Left renal pelvis (tissue), 4 donors: ENCODE measurements around the gene EFCAB8. TPM values are rescaled to one million over a fixed set of nuclear protein-coding genes. Genes with fewer than 3 reads are reported as not detected.

ENCODE experiments used
- DNase-seq, 4 donors: peaks; one replicate each; pipeline ENCODE4 v3.0.0-alpha.2; 2013; ENCODE audit warnings: low read depth in 4 of 4, low spot score in 3 of 4
- polyA plus RNA-seq, 4 donors: library from polyadenylated mRNA; unstranded; fragments of 120-200 nt; gene quantifications; one replicate each; pipeline ENCODE4 v1.2.1, GENCODE V29; 2013; ENCODE audit not compliant: insufficient read length in 4 of 4

The EFCAB8 gene
- polyA plus RNA-seq, 4 donors: 0.20 to 0.29 (median 0.20) TPM; not detected in 1

DNA sequence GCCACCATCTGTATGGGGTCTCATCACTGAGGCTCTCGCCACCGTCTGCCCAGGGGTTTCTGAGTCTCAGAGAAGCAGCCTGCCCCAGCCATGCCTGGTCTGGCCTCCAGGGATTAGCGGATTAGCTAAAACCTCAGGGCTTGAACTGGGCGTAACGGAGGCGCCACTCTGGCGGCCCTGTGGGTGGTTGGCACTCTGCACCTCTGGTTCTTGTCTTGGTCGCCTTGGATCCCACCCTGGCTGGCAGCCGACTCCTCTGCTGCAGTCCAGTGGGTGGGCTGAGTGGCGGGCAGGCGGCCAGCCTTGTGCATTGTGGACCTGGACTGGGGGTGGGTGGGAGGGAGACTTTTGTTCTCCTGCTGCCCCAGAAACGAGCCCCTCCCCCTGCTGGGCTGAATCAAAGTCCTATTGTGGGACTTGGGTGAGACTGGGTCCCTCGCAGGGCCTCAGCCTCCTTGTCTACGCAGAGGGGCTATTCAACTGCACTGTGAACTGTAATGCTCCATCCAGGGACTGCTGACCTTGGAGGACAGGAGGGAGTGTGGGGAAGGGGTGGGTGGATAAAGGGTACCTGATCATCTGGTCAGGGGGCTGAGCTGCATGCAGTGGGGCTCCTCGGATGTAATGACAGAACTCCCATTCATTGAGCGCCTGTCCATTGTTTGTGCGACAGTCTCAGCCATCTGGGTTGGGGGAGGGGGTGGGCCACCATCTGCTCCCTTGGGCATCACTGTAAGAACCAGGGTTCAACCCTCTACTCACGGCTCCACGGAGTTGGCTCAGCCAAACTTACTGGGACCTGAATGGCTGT, 121.6 kb downstream of the EFCAB8 start:
- DNase-seq: no peak

DNA sequence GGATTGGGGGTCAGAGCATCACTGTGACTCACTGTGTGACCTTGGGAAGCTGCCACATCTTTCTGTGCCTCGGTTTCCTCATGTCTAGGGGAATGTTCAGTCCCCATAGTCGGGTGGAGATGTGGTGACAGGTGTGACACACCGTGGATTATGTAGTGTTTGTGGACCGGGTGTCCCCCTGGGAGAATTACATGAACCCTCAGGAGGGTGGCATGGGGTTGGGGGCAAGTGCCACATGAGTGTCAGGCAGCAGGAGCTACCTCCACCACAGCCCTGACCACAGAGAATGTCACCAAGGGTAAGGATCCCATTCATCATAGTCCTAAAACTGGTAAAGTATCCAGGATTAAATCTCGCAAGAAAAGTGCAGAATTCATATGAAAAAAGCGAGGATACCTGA, 122.3 kb downstream of the EFCAB8 start:
- no peak for DNase-seq

DNA sequence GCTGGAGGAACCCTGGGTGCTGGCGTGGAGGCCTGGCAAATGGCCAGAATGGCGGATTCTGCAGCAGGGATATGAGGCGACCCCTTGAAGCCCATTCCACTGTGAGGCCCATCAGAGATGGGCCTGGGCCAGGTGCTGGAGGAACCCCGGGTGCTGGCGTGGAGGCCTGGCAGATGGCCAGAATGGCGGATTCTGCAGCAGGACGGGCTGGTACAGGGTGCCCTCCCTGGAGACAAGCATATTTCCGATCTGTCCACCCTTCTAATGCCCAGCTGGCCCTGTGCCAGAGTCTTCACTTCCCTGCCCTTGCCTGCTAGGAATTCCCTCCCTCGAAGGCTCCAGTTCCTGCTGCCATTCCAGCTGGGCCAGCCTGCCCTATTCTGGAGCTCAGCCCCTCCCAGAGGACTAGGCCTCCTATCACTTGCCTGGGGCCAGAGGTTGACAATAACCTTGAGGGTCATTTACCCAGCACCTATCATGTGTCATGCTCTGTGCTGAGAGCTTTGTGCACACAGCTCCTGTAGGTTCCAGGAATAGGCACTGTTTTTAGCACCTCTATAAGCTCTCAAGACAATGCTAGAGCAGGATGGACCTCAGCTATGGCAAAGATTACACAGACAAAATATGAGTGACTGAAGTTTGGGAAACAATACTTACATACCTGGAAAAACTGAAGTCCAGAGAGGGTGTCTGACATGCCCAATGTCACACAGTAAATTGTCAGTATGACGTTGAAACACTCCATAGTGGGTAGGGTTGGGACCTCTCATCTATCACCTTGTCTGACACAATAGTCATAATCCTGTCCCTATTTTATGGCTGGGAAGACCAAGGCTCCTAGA, 124.1 kb downstream of the EFCAB8 start:
- DNase-seq: peak in 2 of 4 donors; percentile 14 to 17

DNA sequence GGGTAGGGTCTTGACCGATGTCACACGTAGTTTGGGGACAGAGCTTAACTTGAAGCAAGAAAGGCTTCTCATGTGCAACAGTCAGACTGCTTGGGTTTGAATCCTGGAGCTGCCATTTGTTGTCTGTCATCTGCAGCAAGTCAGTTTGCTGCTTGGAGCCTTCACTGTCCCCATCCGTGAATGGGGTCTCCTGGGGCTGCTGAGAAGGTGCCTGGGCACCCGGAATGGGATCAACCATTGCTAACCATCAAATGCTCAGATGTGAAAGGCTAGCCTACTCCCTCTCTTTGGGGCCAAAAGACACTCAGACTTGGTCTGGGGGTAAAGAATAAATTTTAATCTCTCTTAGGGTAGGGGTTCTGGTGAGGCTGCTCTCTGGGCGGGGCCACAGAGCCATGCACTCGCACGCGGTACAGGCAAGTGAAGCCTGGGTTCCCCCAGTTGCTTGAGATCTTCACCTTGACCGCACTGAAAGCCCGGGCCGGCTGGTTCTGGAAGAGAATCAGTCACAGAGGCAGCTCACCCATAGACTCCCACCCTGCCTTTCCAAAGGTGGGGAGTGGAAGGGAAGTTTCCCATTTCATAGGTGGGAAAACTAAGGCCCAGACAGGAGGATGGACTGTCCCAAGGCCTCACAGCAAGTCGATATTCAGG, 124.9 kb downstream of the EFCAB8 start:
- DNase-seq: no peak

DNA sequence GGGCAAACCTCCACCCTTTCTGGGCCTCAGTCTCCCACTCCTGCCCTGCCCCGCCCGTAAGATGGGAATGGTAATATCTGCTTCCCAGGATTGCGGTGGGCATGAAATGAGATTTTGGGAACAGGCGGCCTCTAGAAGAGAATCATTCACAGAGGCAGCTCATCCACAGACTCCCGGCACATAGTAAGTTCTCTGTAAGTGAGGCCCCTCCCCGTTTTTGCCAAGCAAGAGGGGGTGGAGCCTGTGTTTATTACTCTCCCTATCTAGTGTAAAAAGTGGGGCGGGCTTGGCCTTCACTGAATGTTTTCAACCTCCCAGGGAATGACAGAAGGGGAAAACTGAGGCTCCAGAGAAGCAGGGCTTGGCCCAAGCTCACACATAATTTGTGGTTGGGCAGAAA, 125.5 kb downstream of the EFCAB8 start:
- DNase-seq: no peak

DNA sequence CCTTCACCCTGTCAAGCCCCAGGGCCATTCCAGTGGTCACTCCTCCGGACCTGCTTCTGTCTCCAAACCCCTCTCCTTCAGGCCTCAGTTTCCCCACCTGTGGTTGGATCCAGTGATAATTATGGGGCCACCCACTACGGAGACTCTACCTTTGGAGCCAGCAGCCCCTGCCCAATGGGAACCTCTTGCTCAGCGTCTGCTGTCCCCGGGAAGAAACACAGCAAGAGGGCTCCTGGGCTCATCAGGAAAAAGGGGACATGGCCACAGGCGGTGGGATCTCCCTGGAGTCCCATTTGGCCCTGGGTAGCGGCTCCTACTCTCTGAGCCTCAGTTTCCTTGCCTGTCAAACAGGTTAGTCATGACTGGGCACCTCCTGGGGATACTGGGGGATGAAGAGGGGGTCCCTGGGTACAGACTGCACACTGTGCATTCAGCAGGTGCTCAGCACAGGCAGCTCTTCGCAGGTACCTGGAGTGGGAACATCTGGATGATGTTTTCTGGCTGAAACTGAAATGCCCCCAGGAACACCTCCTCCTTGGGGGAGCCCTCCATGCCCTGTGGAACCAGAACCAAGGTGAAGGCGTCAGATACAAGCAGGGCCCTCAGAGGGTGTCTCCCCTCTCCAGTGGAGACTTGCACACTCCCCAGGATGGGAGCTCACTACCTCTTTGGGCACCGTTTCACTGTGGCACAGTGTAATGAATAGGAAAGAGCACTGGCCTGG, 126.1 kb downstream of the EFCAB8 start:
- no peak for DNase-seq

DNA sequence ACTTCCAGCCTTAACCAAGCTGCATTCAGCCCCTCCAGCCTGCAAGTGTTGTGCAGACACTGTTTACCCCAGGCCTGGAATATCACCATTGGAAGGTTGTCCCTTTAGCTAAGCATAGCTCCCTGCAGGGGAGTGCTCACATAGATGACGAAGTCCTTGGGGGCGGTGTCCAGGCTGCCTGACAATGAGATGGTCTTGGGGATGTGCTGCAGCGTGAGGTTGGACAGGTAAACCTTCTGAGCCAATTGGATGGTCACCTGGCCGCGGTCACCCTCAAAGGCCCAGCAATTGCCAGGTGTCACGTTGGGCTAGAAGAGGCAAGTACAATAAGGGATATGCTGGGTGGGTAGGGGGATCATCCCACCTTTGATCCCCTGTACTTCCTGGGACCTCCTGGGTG, 126.9 kb downstream of the EFCAB8 start:
- DNase-seq: no peak

DNA sequence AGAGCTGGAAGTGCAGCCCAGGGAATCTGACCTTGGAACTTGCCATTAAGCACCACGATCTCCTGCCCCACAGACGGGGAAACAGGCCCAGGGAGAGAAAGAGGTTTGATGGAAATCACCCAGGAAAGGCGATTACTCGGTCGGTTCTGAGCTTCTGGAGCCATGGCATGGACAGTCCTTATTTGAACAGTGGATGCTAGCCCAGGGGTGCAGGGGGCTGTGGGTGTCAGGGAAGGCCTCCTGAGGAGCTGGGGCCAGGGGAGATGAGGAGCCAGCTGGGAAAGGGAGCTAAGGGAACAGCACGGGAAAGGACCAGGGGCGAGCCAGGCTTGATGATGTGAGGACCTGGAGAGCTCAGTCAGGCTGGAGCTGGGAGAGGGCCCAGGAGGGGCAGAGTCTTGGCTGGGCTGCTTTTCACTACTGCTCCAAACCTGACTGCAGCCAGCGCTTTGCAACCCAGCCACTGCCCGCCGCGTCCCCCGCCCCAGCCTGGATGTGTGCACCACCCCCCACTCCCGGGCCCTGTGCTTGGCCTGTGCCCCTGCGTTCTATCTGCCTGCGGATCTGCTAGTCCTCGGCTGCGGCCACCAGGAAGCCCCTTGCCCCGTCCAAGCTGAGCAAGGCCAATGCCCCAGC, 127.7 kb downstream of the EFCAB8 start:
- DNase-seq: no peak

DNA sequence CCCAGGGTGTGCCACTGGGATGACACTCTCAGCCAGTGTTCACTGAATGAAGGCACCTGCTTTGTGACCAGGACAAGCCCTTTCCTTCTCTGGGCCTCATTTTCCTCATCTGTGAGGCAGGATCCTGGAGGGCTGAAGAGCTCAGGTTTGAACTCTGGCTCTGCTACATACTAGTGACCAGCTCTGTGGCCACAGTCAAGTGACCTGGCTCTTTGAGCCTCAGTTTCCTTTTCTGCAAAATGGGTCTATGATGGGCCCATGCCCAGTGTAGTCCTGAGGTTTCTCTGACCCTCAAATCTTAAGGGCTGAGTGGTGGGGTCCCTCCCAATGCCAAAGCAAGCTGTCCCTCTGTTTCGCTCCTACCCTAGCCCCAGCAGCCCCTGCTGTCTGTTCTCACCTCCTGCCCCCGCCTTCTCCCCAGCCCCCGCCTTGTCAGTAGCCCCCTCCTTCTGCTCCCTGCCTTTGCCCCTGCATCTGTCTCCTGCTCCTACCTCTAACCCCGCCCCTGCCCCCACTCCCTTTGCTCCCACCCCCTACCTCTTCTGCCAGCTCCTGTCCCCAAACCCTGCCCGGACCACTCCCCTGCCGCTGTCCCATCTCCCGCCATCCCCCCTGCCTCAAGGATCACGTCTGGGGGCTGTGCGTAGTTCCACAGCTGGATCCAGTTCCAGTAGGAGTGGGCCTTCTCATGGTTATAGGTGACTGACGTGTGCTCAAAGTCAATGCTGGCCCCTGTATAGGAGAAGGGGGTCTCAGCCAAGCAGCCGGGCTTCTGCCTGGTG, 128.5 kb downstream of the EFCAB8 start:
- DNase-seq: no peak

DNA sequence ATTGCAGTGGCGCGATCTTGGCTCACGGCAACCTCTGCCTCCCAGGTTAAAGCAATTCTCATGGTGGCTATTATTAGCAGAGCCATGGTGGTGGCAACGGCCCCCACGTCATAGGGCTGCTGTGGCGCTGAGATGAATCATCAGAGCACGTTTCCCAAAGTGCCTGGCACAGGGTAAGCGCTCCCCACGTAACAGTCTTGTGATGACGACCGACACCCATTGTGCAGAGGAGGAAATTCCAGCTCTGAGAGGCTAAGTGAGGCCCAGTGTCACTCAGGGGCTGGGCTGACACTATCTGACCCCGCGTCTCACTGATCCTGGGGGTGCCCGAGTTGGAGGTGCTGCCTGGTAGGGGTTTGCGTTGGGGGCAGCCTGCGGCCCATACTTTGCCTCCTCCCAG, 129.3 kb downstream of the EFCAB8 start:
- no peak for DNase-seq

DNA sequence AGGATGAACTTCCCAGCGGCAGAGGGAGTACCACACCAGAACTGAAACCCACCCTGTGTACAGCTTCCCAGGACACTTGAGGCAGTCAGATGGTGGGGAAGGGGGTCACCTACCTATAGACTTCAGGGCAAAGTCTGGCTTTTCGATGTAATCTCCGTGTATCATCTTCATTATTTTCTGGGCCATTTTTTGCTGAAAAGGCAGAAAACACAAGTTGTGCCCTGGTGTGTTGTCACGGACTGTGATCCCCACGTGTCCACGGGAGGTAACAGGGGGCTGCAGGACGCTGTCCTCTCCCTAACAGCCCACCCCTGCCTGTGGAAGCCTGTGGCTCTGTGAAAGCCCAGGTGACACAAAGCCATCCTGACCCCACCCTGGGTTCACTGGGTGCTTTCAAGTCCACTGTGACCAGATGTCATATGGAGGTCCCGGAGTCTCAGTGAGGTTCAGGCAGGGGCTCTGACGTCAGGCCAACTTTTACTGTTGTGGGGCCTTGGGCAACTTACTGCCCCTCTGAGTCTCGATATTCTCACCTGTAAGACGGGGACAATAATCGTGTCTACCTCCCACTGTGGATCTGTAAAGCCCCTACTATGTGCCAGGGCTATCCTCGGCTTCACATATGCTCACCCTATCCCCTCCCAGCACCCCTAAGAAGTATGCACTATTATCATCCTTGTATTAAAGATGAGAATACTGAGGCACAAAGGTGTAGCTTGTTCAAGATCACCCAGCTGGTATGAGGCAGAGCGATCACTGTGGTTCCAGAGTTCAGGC, 131.0 kb downstream of the EFCAB8 start:
- no peak for DNase-seq

DNA sequence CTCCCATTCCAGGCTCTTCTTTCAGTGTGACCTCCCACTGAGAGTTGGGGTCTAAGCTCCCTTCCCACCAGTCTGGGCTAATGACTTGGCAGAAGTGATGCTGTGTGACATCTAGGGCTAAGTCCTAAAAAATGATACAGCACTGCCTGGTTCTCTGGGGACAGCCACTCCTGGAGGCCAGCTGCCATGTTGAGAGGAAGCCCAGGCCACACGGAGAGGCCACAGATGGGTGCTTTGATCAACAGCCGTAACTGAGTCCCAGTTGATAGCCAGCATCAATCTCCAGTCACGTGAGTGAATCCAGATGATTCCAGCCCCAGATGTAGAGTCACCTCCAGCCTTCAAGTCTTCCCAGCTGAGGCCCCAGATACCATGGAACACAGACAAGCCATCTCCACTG, 131.7 kb downstream of the EFCAB8 start:
- no peak for DNase-seq

DNA sequence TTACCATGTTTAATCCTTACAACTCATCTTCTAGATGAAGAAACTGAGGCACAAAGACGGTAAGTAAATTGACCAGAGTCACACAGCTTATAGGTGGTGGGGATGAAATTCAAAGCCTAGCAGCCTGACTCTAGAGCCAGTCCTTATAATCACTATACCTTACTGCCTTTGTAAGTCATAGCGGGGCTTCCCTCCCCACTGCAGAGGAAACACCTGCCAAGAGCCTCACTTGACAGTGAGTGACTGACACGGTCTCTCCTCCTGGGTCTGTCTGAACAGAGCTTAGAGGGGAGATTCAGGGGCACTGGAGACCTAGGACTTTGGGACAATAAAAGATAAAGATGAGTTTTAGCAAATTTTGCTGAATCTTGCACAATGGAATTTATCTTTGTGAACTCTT, 132.7 kb downstream of the EFCAB8 start:
- DNase-seq: no peak

DNA sequence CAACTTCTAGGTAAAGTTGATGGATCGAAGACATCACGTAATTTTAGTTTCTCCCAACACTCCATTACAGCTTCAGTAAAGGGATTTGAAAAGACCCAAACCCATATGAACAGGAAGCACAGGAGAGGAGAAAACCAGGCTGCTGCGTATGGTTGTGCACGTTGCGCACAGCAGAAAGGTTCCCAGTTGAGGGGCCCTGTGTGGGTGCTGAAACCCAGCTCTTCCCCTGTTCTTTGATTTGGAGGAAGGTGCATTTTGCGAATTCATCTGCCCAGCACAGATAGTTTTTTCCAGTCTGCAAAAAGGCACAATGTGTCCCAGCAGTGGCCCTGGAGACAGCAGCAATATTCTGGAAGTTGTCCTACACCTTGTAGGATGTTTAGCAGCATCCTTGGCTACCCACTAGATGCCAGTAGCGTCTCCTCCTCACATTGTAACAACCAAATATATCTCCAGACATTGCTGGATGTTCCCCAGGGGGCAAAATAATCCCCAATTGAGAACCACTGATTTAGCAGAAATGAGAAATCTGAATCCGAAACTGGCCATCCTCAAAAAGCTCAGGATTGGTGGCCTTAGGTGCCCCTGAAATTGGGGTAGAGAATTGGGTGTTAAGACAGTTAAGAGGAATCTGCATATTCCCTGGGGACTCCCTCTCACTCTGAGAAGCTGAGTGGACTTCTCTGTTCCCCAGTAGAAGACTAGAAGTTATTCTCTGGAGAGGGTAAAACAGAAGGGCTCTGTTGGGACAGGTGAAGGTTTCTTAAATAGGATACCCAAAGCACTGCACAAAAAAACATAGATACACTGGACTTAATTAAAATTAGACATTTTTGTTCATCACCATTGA, 133.3 kb downstream of the EFCAB8 start:
- no peak for DNase-seq

DNA sequence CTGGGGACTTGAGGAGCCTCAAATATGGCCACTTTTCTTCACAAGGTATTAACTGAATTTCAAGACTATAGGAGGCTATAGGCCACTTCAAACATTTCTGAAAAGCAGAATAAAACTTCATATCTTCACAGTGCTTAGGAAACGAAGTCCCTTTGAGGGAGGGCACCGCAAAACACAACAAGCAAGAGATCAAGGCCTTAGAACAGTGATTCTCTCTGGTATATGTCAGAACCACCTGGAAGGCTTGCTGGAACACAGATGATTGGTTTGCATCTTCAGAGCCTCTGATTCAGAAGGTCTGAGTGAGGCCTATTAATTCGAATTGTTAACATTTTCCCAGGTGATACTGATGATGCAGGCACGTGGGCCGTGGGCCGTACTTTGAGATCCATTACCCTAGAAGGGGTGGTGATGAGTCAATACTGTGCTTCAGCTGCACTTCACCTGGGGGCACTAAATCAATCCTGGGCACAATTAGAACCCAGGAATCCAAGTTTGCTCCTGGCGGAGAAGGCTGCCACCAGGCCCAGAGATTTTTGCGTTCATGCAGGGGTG, 134.8 kb downstream of the EFCAB8 start:
- no peak for DNase-seq

DNA sequence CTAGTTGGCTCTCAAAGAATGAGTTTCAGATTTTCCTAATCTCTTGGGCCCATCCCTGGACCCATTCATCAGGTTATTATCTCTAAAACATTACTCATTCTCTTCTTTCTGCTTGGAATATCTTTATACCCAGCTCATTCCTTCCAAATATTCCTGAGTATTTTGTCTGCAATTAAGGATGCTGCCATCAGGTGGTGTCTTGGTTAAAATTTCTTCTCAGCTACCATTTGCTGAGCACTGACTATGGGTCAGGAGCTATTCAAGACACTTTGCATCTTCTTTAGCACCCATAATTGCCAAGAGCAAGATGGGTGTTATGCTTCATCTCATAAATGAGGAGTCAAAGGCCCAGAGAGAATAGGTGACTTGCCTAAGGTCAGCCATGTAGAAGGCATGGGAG, 137.1 kb downstream of the EFCAB8 start:
- DNase-seq: no peak

DNA sequence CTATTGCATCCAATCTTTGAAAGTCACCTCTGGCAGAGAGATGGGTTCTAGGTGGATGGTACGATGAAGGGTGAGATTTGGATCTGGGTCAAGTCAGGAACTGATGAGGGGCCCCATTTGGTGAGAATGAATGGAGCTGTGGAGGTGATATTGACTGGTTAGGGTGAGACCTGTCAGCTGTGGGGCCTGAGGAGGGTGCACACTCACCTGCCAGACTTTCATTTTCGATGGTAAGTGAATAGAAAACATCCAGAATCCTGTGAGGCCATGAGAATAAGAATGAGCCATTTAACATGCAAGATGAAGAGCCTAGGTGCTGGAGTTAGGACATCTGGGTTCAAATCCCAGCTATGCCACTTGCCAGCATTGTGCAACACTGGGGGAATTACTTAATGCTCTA, 138.7 kb downstream of the EFCAB8 start:
- DNase-seq: no peak
